ENCODE data around the gene TMEM139.
"Not testable (repeated sequence)": the region's sequence is repeated elsewhere in the genome, so short reads cannot be mapped to it uniquely, and the experiment has no call there.

Gene TMEM139

DNA sequence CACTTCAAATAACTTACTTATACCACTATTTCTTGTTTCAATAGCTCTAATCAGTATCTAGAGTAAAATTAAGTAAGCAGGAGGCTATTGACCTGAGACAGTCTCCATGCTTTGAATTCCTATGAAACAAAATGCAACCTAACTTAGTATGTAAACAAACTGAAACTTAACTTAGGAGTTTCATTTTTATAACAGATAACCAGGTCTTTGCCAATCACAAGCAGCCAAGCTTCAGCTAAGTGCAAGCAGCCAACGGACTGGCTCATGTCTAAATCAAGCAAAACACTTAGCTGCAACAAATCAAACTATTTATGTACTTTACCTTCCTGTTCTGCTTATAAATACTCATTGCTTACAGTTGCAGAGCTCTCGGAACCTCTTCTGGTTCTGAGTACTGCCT lies 25.9 kb upstream of the TMEM139 start:
- TF ChIP-seq, protein P1, sequence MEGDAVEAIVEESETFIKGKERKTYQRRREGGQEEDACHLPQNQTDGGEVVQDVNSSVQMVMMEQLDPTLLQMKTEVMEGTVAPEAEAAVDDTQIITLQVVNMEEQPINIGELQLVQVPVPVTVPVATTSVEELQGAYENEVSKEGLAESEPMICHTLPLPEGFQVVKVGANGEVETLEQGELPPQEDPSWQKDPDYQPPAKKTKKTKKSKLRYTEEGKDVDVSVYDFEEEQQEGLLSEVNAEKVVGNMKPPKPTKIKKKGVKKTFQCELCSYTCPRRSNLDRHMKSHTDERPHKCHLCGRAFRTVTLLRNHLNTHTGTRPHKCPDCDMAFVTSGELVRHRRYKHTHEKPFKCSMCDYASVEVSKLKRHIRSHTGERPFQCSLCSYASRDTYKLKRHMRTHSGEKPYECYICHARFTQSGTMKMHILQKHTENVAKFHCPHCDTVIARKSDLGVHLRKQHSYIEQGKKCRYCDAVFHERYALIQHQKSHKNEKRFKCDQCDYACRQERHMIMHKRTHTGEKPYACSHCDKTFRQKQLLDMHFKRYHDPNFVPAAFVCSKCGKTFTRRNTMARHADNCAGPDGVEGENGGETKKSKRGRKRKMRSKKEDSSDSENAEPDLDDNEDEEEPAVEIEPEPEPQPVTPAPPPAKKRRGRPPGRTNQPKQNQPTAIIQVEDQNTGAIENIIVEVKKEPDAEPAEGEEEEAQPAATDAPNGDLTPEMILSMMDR (IDR thresholded peaks at IDR 0.05; ENCODE audit: low read depth, low read length), result no peak
- no peak for TF ChIP-seq POLR2A (IDR thresholded peaks at IDR 0.05; ENCODE audit: extremely low read depth, insufficient read length)
- TF ChIP-seq, protein P2, sequence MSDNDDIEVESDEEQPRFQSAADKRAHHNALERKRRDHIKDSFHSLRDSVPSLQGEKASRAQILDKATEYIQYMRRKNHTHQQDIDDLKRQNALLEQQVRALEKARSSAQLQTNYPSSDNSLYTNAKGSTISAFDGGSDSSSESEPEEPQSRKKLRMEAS (IDR thresholded peaks at IDR 0.05; ENCODE audit: low read depth, low read length), result no peak
- no peak for TF ChIP-seq MYC (IDR thresholded peaks at IDR 0.05; ENCODE audit: low read depth, low read length)
- H3K4me3 ChIP-seq (ENCODE audit: low read depth, low read length), result no peak overlapping the region
- no peak for DNase-seq (ENCODE audit: low read depth)

DNA sequence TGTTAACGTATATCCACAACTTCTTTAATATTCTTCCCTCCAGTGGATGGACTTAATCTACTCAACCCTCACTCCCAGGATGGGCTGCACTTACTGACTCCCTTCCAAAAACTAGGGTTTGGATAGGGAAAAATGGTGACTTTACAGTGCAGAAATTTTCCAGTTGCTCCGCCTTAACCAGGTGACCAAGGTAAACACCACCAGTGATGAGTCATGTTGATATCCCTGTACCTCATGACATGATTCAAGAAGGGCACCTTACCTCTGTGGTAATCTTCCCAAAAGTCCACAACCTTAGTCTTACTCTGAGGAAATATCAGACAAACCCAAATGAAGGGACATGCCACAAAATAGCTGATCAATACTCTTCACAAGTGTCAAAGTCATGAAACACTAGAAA lies 25.0 kb upstream of the TMEM139 start:
- DNase-seq (ENCODE audit: low read depth), result no peak
- no peak overlapping the region for H3K4me3 ChIP-seq (ENCODE audit: low read depth, low read length)
- no peak for TF ChIP-seq MYC (IDR thresholded peaks at IDR 0.05; ENCODE audit: low read depth, low read length)
- TF ChIP-seq, protein P2 (IDR thresholded peaks at IDR 0.05; ENCODE audit: low read depth, low read length), result no peak
- TF ChIP-seq, protein P1 (IDR thresholded peaks at IDR 0.05; ENCODE audit: low read depth, low read length), result no peak
- TF ChIP-seq POLR2A (IDR thresholded peaks at IDR 0.05; ENCODE audit: extremely low read depth, insufficient read length), result no peak

DNA sequence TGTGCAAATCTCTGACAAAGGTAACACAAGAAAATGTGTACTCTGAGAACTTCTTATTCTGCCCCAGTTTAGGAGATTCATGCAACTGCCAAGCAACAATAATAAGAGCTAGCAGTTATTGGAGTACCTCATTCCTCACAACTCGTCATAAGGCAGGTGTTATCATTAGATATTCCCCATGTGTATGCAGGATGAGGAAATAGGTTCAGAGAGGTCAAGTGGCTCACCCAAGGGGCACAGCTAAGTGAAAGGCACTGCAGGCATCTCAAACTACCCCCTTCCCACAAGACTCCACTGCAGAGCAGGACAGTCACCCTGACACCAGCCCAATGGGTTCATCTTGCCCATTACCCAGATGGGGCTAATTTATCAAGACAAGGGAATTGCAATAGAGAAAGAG lies 22.9 kb upstream of the TMEM139 start:
- H3K4me3 ChIP-seq (ENCODE audit: low read depth, low read length), result no peak overlapping the region
- no peak for DNase-seq (ENCODE audit: low read depth)
- TF ChIP-seq, protein P2 (IDR thresholded peaks at IDR 0.05; ENCODE audit: low read depth, low read length), result no peak

DNA sequence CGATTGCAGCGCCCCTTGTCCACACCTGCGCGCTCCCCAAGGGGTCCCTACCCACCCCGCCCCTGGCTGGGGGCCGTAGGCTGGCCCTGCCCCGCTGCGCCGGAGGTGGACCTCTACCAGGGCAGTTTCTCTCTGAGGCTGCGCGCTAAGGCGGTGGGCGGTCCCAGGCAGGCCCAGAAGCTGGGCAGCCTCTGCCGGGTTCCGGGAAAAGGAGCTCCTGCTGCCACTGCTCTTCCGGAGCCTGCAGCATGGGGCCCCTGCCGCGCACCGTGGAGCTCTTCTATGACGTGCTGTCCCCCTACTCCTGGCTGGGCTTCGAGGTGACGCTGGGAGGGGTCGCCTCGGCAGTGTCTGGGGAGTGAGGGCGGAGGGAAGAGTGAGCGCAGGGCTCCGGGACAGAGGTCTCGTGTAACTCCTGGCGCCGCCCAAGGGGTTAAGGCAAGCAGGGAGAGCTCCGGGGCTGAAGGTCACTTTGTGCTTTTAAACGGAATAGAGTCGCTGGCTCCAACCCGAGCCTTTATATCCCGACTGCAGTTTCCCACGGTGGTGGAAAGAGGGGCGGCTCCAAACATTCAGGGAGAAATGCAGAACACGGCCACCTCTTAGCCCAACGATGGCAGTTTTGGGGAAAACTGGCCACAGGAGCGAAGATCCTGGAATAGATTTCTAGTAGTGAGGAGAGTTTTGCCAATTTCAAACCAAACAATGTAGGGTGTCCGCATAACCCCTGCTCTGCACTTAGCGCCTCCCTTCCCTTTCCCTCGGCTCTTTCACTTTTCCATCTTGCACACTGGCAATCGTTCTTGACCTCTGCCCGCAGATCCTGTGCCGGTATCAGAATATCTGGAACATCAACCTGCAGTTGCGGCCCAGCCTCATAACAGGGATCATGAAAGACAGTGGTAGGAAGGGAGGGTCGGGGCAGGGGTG lies 21.2 kb upstream of the TMEM139 start, which contains the start of gene GSTK1:
Gene GSTK1, plus strand, starts transcription at position 176 of the 930 bp plus-strand sequence. Its CDS starts 73 bp downstream, at position 249.
- TF ChIP-seq POLR2A (IDR thresholded peaks at IDR 0.05; ENCODE audit: extremely low read depth, insufficient read length) (peak; percentile 94), MYC (IDR thresholded peaks at IDR 0.05; ENCODE audit: low read depth, low read length) (peak; percentile 81)
- TF ChIP-seq, protein P1 (IDR thresholded peaks at IDR 0.05; ENCODE audit: low read depth, low read length), result no peak
- TF ChIP-seq, protein P2 (IDR thresholded peaks at IDR 0.05; ENCODE audit: low read depth, low read length), result peak; percentile 74
- peak; percentile 91 for DNase-seq (ENCODE audit: low read depth)
- peak within 1 kb of the TSS; percentile 78 for H3K4me3 ChIP-seq (ENCODE audit: low read depth, low read length)

DNA sequence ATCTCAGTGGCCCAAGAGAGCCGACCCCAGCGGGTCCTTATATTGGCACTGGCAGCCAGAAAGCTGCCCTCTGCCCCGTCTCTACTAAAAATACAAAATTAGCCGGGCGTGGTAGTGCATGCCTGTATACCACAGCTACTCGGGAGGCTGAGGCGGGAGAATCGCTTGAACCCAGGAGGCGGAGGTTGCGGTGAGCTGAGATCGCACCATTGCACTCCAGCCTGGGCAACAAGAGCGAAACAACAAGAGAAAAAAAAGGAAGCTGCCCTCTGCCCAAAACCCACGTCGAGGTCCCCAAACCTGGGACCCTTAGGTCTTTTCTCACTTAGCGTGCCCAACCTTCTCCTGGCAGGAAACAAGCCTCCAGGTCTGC lies 20.6 kb upstream of the TMEM139 start:
- H3K4me3 ChIP-seq (ENCODE audit: low read depth, low read length), result peak overlapping the region; percentile 78
- DNase-seq (ENCODE audit: low read depth), result not testable (repeated sequence)

DNA sequence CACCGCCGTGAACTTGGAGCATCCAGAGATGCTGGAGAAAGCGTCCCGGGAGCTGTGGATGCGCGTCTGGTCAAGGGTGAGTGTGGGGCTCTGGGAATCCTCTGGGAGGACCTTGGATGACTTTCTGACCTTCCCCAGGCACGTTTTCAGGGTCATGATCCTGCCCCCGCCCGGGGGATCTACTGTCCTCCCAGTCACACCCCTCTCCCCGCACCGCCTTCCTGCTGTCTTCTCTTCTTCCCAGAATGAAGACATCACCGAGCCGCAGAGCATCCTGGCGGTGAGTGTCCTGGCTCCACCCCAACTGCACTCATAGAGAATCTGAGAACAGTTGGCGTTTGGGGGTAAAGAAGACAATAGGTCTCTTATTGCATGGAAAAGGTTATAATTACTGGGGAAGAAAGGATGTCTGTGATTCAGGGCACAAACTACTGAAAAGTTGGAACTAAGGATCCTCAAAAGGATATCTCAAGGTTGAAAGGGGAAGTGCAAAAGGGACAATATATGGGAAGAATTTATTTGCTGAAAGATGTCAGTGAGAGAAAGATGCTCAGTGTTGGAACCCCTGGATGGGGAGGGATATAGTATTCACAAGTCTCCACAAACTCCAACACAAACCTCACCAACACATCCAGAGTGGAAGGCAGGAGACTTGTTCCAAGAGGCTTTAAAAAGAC lies 19.6 kb upstream of the TMEM139 start:
- TF ChIP-seq, protein P1 (IDR thresholded peaks at IDR 0.05; ENCODE audit: low read depth, low read length), result no peak
- no peak overlapping the region for H3K4me3 ChIP-seq (ENCODE audit: low read depth, low read length)
- DNase-seq (ENCODE audit: low read depth), result no peak

All from NB4 (cell line).